Thoracic aorta (tissue), 2 donors: ENCODE data around the gene TRIM9. TPM values are rescaled to one million over a fixed set of nuclear protein-coding genes. Genes with fewer than 3 reads are reported as not detected.

Experiments
- ATAC-seq: fragments of 150-250 bp; one replicate; pipeline ENCODE4 v1.8.0; 2017; ENCODE audit warnings: low read depth; ENCODE audit not compliant: insufficient number of reproducible peaks, low FRiP score
- DNase-seq: peaks from one replicate; pipeline ENCODE4 v3.0.0-alpha.2; 2020; ENCODE audit warnings: low spot score
- H3K27ac ChIP-seq, 2 donors: fragments of 200-600 bp; sonication (generic); 1 replicate in 1 of 2; 2 replicates in 1 of 2; pipeline ENCODE4 v1.5.1; 2016; ENCODE audit warnings: mild to moderate bottlenecking in 2 of 2, moderate library complexity in 2 of 2
- H3K27me3 ChIP-seq: fragments of 200-600 bp; sonication (generic); replicated peaks from 2 replicates; pipeline ENCODE4 v1.6.0; 2016; ENCODE audit warnings: mild to moderate bottlenecking; ENCODE audit not compliant: insufficient read depth
- H3K36me3 ChIP-seq: fragments of 200-600 bp; sonication (generic); one replicate; pipeline ENCODE4 v1.5.1; 2016
- H3K4me1 ChIP-seq, 2 donors: fragments of 200-600 bp; sonication (generic); 1 replicate in 1 of 2; 2 replicates in 1 of 2; pipeline versions ENCODE4 v1.5.1 to v1.6.0; 2016; ENCODE audit warnings: low read depth in 2 of 2, mild to moderate bottlenecking in 1 of 2; ENCODE audit not compliant: control insufficient read depth in 1 of 2
- H3K4me3 ChIP-seq: fragments of 200-600 bp; sonication (generic); 2 replicates; pipeline ENCODE4 v1.5.1; 2016; ENCODE audit warnings: mild to moderate bottlenecking
- H3K9me3 ChIP-seq: fragments of 200-600 bp; sonication (generic); 2 replicates; pipeline ENCODE4 v1.5.1; 2016
- CTCF ChIP-seq: fragments of 200-600 bp; sonication (generic); IDR thresholded peaks from one replicate; pipeline ENCODE4 v1.5.1; 2019; ENCODE audit warnings: antibody characterized with exemption
- total RNA-seq, 2 donors: library from RNA; depleted of rRNA; stranded (reverse); fragments of >200 nt; gene quantifications; one replicate each; pipeline versions ENCODE4 v1.1.0 to v1.2.3, GENCODE V29; 2016

Gene TRIM9
- total RNA-seq, 2 donors from 2014 or later = 0.41 to 2.1 TPM

DNA sequence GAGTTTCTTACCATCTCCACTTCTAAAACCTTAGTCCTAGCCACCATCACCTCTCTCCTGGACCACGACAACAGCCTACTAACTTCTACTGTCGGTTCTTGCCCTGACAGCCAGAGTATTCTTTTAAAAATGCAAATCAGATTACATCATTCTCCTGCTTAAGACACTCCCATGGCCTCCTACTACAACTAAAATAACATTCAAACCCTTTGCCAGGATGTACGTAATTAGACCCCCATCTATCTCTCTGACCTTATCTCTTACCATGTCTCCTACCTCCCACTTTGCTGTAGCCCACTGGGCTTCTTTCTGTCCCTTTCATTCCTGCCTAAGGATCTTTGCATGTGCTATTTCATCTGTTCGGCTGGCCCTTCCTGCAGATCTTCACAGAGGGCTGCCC is 27.6 kb downstream of the TRIM9 start:
- no peak overlapping the region for H3K4me3 ChIP-seq

GRCh38 chr14:51066576-51066975 is 28.3 kb downstream of the TRIM9 start:
- Histone ChIP-seq H3K9me3 (no peaks in the 10 kb centered on the region), H3K27me3 (no peaks in the 10 kb centered on the region), H3K4me3 (no peak overlapping the region), H3K4me1 (no peaks in the 10 kb centered on the region), H3K27ac (no peak overlapping the region), H3K36me3 (no peaks in the 10 kb centered on the region)
- ATAC-seq (no peak), DNase-seq (no peak)
- TF ChIP-seq CTCF = no peak

More for the DNA sequence above, 27.6 kb downstream of the TRIM9 start:
- no peak overlapping the region for H3K27ac ChIP-seq
- no peaks in the 10 kb centered on the region for H3K36me3 ChIP-seq
- no peak for ATAC-seq
- TF ChIP-seq CTCF = no peak
- DNase-seq = no peak
- H3K9me3 ChIP-seq = no peaks in the 10 kb centered on the region
- H3K4me1 ChIP-seq = peaks cover 0 to 5% of the 10 kb centered on the region in 2 donors
- H3K27me3 ChIP-seq = no peaks in the 10 kb centered on the region

DNA sequence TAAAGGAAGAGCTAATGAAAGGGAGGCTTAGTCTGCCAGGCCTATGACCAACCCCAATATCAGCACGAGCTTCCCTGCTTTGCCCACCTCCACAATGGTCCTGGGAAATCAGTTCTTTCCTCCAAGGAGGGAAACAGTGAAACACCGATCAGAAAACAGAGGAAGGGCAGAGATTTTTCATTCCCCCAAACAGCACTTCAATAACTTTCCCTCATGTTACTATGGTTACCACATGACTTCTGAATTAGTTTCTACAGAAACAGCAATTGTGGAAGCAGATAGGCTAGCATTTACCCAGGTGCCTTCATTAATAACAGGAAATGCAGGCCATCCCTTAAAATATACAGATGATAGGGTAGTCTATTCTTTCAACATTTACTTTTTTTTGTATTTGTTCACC is 35.9 kb downstream of the TRIM9 start:
- Histone ChIP-seq H3K27ac (no peak overlapping the region), H3K4me1 (no peaks in the 10 kb centered on the region), H3K9me3 (no peaks in the 10 kb centered on the region), H3K27me3 (no peaks in the 10 kb centered on the region), H3K36me3 (no peaks in the 10 kb centered on the region), H3K4me3 (no peak overlapping the region)
- DNase-seq = no peak
- TF ChIP-seq CTCF = no peak
- ATAC-seq = no peak

DNA sequence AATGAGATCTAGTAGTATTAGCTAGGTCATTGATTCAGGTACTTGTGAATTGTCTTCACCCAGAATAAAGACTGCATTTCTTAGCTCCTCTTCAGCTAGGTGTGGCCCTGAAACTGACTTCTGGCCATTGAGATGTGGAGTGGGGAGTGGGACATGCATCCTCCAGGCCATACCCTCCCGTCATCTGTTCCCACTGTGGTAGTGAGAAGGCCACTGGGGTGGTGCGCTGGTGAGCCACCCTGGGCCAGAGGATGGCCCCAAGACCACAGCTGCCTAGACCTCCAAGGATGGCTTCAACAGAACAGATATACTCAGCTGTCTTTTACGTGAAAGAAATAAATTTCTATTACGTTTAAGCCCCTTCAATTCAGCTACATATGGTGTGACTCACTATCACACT is 36.5 kb downstream of the TRIM9 start:
- Histone ChIP-seq H3K9me3 (no peaks in the 10 kb centered on the region), H3K36me3 (no peaks in the 10 kb centered on the region), H3K4me1 (no peaks in the 10 kb centered on the region), H3K27ac (no peak overlapping the region), H3K4me3 (no peak overlapping the region), H3K27me3 (no peaks in the 10 kb centered on the region)
- TF ChIP-seq CTCF = no peak
- no peak for DNase-seq
- no peak for ATAC-seq

DNA sequence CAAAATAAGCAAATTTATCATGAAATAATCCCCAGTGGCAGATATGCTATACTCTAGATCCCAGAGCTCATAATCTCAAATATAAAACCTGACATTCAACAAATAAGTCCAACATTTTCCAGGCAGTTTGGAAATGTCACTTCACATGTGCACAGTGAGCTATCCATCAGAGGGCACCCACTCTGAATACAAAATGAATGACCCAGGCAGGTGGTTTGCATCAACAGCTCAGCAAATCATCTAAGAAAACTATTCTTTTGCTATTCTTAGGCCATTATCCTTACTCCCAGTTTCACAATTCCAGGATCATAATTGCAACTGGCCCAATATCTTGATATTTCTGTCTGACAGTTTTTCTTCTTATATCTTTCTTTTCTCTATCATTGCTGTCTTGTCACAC is 38.5 kb downstream of the TRIM9 start:
- no peaks in the 10 kb centered on the region for H3K36me3 ChIP-seq
- DNase-seq (no peak), ATAC-seq (no peak)
- no peaks in the 10 kb centered on the region for H3K4me1 ChIP-seq
- no peak overlapping the region for H3K27ac ChIP-seq
- H3K9me3 ChIP-seq = no peaks in the 10 kb centered on the region
- H3K4me3 ChIP-seq = no peak overlapping the region
- no peak for TF ChIP-seq CTCF
- no peaks in the 10 kb centered on the region for H3K27me3 ChIP-seq
